ENCODE results near the gene SRGAP3. TPM values are rescaled to one million over a fixed set of nuclear protein-coding genes. Genes with fewer than 3 reads are reported as not detected.

SRGAP3 gene
- total and polyA plus RNA-seq, 2 donors (not counting 1 experiment from before 2014, with no cell fraction given) = 1.4 to 1.5 TPM

- ATAC-seq (ENCODE audit: low read depth) (no peak), DNase-seq (no peak)
- H3K4me3 Mint-ChIP-seq = no peak overlapping the region
- ChIA-PET POLR2A (no interaction called here), CTCF (no interaction called here)
- intact Hi-C loops (cut with micrococcal nuclease) = no loop called here
- H3K9me3 ChIP-seq (ENCODE audit: control extremely low read depth in 1 of 3, control insufficient read depth in 2 of 3, insufficient read depth in 1 of 3, low read length in 2 of 3) = no peaks in the 10 kb centered on the region
- no peak overlapping the region for H3K4me2 ChIP-seq (replicated peaks; ENCODE audit: low read depth, low read length, poor library complexity, severe bottlenecking)
- H3K27me3 Mint-ChIP-seq = no peaks in the 10 kb centered on the region
- H3K27ac Mint-ChIP-seq = no peak overlapping the region
- 100% methylated on average over 11 of the region's 14 CpGs for WGBS (ENCODE audit: insufficient coverage)
- H3K36me3 ChIP-seq (replicated peaks in 1 of 2; ENCODE audit: control extremely low read depth in 1 of 2, control insufficient read depth in 1 of 2, extremely low read depth in 1 of 2, insufficient read depth in 2 of 2, low read length in 1 of 2) = no peaks in the 10 kb centered on the region
- TF ChIP-seq CTCF (IDR thresholded peaks at IDR 0.05) (no peak), EZH2 (IDR thresholded peaks at IDR 0.05; ENCODE audit: borderline replicate concordance, insufficient read depth, low read depth, low read length, poor library complexity, severe bottlenecking) (no peak)
- H3K79me2 ChIP-seq (ENCODE audit: control insufficient read depth, insufficient read depth, low read length) = no peaks in the 10 kb centered on the region
- no peak overlapping the region for H3K27ac ChIP-seq (ENCODE audit: low read length in 2 of 2)
- no peak overlapping the region for H3K9ac ChIP-seq (ENCODE audit: low read length)
- no peaks in the 10 kb centered on the region for H3K4me1 ChIP-seq (ENCODE audit: control insufficient read depth in 2 of 2, insufficient read depth in 2 of 2, low read length in 2 of 2)
- H2AFZ ChIP-seq (ENCODE audit: insufficient read depth, low read depth, low read length, poor library complexity, severe bottlenecking) = no peak overlapping the region
- H3K4me3 ChIP-seq (ENCODE audit: control extremely low read depth in 1 of 5, extremely low read depth in 1 of 5, insufficient read depth in 1 of 5, low read depth in 2 of 5, low read length in 4 of 5) = no peak overlapping the region
- H3K9me3 Mint-ChIP-seq (ENCODE audit: insufficient read depth) = no peaks in the 10 kb centered on the region
- no peaks in the 10 kb centered on the region for H3K4me1 Mint-ChIP-seq
- H4K20me1 ChIP-seq (ENCODE audit: control insufficient read depth, insufficient read depth, low read length, poor library complexity, severe bottlenecking) = no peaks in the 10 kb centered on the region
- H3K27me3 ChIP-seq (replicated peaks in 1 of 4; ENCODE audit: control extremely low read depth in 1 of 4, control insufficient read depth in 3 of 4, insufficient read depth in 4 of 4, low read length in 3 of 4) = no peaks in the 10 kb centered on the region
These were observed 32.7 kb downstream of the SRGAP3 start for GRCh38 chr3:9216736-9217135.

- Mint-ChIP-seq H3K4me1 (no peaks in the 10 kb centered on the region), H3K27me3 (no peaks in the 10 kb centered on the region), H3K4me3 (no peak overlapping the region), H3K9me3 (ENCODE audit: insufficient read depth) (no peaks in the 10 kb centered on the region), H3K27ac (no peak overlapping the region)
- Histone ChIP-seq H3K4me3 (ENCODE audit: control extremely low read depth in 1 of 5, extremely low read depth in 1 of 5, insufficient read depth in 1 of 5, low read depth in 2 of 5, low read length in 4 of 5) (no peak overlapping the region), H3K36me3 (replicated peaks in 1 of 2; ENCODE audit: control extremely low read depth in 1 of 2, control insufficient read depth in 1 of 2, extremely low read depth in 1 of 2, insufficient read depth in 2 of 2, low read length in 1 of 2) (no peaks in the 10 kb centered on the region), H3K79me2 (ENCODE audit: control insufficient read depth, insufficient read depth, low read length) (no peaks in the 10 kb centered on the region), H3K27ac (ENCODE audit: low read length in 2 of 2) (no peak overlapping the region), H3K4me2 (replicated peaks; ENCODE audit: low read depth, low read length, poor library complexity, severe bottlenecking) (no peak overlapping the region), H2AFZ (ENCODE audit: insufficient read depth, low read depth, low read length, poor library complexity, severe bottlenecking) (no peak overlapping the region), H3K9ac (ENCODE audit: low read length) (no peak overlapping the region), H4K20me1 (ENCODE audit: control insufficient read depth, insufficient read depth, low read length, poor library complexity, severe bottlenecking) (no peaks in the 10 kb centered on the region), H3K27me3 (replicated peaks in 1 of 4; ENCODE audit: control extremely low read depth in 1 of 4, control insufficient read depth in 3 of 4, insufficient read depth in 4 of 4, low read length in 3 of 4) (no peaks in the 10 kb centered on the region), H3K4me1 (ENCODE audit: control insufficient read depth in 2 of 2, insufficient read depth in 2 of 2, low read length in 2 of 2) (no peaks in the 10 kb centered on the region), H3K9me3 (ENCODE audit: control extremely low read depth in 1 of 3, control insufficient read depth in 2 of 3, insufficient read depth in 1 of 3, low read length in 2 of 3) (no peaks in the 10 kb centered on the region)
- ChIA-PET POLR2A (no interaction called here), CTCF (no interaction called here)
- DNase-seq (no peak), ATAC-seq (ENCODE audit: low read depth) (no peak)
- WGBS (ENCODE audit: insufficient coverage) = 100% methylated on average over 1 of the region's 2 CpGs
- intact Hi-C loops (cut with micrococcal nuclease) = no loop called here
- no peak for TF ChIP-seq CTCF (IDR thresholded peaks at IDR 0.05)
- no peak for TF ChIP-seq EZH2 (IDR thresholded peaks at IDR 0.05; ENCODE audit: borderline replicate concordance, insufficient read depth, low read depth, low read length, poor library complexity, severe bottlenecking)
These were observed 34.8 kb downstream of the SRGAP3 start for GRCh38 chr3:9214599-9214998.

Data from B cell (primary cell).